ENCODE results near the gene LINGO1.

The LINGO1 gene

DNA sequence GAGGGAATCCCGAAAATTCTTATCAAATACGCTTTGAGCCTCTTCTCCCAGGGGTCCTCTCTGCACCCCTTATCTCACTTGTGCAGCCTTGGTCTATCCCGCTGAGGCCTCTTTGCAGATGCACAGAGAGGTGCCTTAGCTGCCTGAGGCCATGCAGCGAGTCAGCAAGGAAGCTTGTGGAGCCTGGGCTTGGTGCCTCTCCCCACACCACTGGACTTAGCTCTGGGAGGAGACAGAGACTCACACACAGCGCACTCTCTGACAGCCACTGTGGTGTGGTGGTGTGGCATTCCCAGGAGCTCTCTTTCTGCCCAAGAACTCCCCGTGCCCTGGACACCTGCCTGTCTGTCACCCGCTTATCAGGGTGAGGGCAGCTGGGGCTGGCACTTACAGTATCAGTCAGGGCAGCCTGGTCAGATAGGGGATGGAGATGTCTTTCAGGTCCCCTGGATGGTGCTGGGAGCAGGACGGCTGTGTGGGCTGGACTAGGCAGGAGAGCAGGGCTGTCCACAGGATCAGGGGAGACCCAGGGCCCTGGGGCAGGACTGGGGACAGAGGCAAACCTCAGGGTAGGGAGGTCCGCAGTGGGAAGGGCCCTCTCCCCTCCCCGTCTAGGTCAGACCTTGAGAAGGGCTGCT, 10.2 kb upstream of the LINGO1 start:
- no peak for DNase-seq (ENCODE audit: low spot score)
- no peak overlapping the region for H3K27ac ChIP-seq
- ChIA-PET CTCF (interaction anchor here (0.6 to 1.8 kb wide), 4 partner anchors 9 to 1492 kb away, joined by 3 to 12 read pairs (median 4); no protein-coding TSS in a partner anchor), POLR2A (ENCODE audit: low non-redundant PET) (no interaction called here)
- TF ChIP-seq, protein P1, sequence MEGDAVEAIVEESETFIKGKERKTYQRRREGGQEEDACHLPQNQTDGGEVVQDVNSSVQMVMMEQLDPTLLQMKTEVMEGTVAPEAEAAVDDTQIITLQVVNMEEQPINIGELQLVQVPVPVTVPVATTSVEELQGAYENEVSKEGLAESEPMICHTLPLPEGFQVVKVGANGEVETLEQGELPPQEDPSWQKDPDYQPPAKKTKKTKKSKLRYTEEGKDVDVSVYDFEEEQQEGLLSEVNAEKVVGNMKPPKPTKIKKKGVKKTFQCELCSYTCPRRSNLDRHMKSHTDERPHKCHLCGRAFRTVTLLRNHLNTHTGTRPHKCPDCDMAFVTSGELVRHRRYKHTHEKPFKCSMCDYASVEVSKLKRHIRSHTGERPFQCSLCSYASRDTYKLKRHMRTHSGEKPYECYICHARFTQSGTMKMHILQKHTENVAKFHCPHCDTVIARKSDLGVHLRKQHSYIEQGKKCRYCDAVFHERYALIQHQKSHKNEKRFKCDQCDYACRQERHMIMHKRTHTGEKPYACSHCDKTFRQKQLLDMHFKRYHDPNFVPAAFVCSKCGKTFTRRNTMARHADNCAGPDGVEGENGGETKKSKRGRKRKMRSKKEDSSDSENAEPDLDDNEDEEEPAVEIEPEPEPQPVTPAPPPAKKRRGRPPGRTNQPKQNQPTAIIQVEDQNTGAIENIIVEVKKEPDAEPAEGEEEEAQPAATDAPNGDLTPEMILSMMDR (conservative IDR thresholded peaks at IDR 0.05; ENCODE audit: low read depth): no peak

DNA sequence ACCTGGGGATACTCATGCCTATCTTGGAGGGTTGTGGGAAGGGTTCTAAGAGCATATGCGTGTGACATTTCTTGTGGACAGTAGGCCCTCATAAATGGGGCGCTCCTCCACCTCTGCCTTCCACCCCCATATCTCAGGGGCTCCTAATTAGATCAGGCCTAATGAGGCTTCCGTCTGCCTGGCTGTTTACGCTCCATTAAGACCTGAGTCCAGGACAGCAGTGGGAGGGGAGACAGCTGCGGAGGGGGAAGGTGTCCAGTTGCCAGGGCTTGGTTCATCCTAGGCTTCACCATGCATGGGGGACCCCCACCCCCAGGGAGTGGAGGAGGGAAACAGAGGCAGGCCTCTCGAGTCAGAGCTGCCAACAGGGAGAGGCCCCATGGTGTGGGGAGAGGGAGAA, 9.3 kb upstream of the LINGO1 start:
- CTCF ChIA-PET: interaction anchor here (0.6 to 1.8 kb wide), 2 partner anchors 8 to 179 kb away, joined by 3 to 12 read pairs; no protein-coding TSS in a partner anchor

DNA sequence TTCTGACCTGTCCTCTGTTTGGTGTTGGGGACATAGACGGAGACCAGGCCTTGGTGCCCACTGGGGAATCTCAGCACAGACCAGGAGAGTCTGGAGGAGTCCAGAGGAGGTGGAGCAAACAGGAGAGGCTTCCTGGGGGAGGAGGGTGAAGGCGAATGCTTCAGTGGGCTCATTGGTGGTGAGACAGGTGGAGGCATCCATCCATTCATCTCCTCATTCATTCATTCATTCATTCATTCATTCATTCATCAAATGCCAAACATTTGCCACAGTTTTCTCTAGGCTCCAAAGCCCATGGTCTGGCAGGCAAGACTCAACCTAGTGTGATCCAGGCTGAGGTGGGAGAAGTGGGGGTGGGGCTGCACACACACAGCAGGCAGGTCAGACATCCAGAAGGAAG, 7.9 kb upstream of the LINGO1 start:
- no peak overlapping the region for H3K27ac ChIP-seq
- TF ChIP-seq, protein P1 (conservative IDR thresholded peaks at IDR 0.05; ENCODE audit: low read depth): no peak
- POLR2A ChIA-PET (ENCODE audit: low non-redundant PET): no interaction called here
- DNase-seq (ENCODE audit: low spot score): no peak
- CTCF ChIA-PET: no interaction called here

More for the DNA sequence above, 9.3 kb upstream of the LINGO1 start:
- POLR2A ChIA-PET (ENCODE audit: low non-redundant PET): no interaction called here
- no peak overlapping the region for H3K27ac ChIP-seq
- DNase-seq (ENCODE audit: low spot score): no peak
- TF ChIP-seq, protein P1 (conservative IDR thresholded peaks at IDR 0.05; ENCODE audit: low read depth): no peak

DNA sequence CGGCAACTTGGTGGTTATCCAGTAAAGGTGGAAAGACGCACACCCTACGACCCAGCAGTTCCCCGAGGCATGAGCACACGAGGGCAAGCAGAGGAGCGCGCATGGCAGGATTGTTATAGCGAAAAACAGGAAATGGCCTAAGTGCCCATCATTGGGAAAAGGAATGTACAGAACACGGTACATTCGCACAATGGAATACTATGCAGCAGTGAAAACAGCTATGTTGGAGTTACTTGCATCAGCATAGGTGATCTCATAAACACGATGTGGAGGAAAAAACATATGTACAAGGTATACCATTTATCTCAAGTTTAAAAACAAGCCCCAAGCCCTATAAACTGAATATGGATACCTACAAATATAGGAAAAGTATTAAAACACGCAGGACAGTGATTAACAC, 6.7 kb upstream of the LINGO1 start:
- POLR2A ChIA-PET (ENCODE audit: low non-redundant PET): no interaction called here

DNA sequence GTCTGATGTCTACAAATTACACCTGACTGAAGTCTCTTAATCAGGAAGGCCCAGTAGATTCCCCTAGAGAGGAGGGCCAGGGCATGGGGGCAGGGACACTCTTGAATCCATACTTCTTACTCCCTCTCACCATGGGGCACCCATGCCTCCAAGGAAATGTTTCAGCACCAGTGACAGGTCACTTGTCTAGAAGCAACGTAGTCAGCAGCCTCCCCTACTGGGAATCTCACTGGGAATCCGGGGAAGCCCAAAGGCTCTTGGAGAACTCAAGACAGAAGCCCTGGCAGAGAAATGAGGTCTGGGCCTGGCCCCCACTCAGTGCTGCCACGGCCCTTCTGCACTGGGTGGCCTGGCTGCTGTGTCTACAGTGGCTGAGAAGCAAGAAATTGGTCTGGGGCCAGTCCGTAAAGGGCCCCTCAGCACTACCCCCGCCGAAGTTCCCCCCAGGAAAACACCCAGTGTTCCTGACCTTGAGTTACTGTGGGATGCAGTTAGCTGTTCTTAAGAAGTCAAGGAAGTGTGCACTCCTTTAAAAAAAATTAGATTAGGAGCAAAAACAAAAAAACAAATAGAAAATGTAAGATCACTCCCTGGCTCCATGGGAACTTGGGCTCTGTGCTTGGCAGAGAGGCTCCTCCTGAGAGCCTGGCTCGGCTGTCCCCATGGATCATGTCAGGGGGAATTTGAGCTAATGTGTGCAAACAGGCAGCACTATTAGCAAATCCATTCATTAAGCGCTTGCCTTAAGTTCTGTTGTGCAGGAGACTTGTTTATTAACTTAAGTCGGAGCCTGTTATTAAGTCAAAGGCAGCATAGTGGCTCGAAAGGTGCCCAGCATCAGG, 5.4 kb upstream of the LINGO1 start:
- no peak for DNase-seq (ENCODE audit: low spot score)
- H3K27ac ChIP-seq: no peak overlapping the region
- TF ChIP-seq, protein P1 (conservative IDR thresholded peaks at IDR 0.05; ENCODE audit: low read depth): no peak
- ChIA-PET POLR2A (ENCODE audit: low non-redundant PET) (no interaction called here), CTCF (interaction anchor here (0.7 kb wide), 2 partner anchors 20 to 183 kb away, joined by 3 to 4 read pairs; no protein-coding TSS in a partner anchor)

More for the DNA sequence above, 6.7 kb upstream of the LINGO1 start:
- no peak overlapping the region for H3K27ac ChIP-seq
- no peak for DNase-seq (ENCODE audit: low spot score)
- TF ChIP-seq, protein P1 (conservative IDR thresholded peaks at IDR 0.05; ENCODE audit: low read depth): no peak
- CTCF ChIA-PET: no interaction called here

DNA sequence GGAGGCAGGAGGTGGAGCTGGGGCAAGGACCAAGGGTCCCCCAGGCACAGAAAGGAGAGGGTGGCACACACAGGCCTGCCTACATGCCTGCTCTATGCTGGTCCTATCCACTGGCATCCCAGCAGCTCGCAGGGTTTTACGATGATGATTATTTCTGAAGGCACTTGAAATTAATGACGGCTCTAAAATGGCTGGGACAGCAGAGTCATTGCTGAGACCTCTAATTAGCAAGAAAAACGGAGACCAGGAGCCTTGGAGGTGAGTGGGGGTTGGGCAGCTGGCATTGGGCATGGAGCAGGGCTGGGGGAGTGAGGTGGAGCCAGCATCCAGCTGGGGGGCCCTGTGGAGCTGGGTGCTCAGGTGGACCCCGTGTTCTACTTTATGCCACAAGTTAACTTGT, 3.5 kb upstream of the LINGO1 start:
- ChIA-PET POLR2A (ENCODE audit: low non-redundant PET) (no interaction called here), CTCF (interaction anchor here (5.1 kb wide), 1 partner anchor 185 kb away, joined by 67 read pairs; no protein-coding TSS in a partner anchor)
- no peak for DNase-seq (ENCODE audit: low spot score)
- H3K27ac ChIP-seq: no peak overlapping the region
- TF ChIP-seq, protein P1 (conservative IDR thresholded peaks at IDR 0.05; ENCODE audit: low read depth): no peak

Measured in RWPE1 (cell line).